T follicular helper cell (primary cell): ENCODE measurements around the gene FIBCD1.

Source experiments
- DNase-seq: peaks from one replicate; pipeline ENCODE4 v3.0.0-alpha.2; 2020; ENCODE audit warnings: low read depth
- total RNA-seq, 2 experiments: gene quantifications; one replicate each; lab custom pipeline; 2026; lab: John Stamatoyannopoulos, UW

Gene FIBCD1, protein sequence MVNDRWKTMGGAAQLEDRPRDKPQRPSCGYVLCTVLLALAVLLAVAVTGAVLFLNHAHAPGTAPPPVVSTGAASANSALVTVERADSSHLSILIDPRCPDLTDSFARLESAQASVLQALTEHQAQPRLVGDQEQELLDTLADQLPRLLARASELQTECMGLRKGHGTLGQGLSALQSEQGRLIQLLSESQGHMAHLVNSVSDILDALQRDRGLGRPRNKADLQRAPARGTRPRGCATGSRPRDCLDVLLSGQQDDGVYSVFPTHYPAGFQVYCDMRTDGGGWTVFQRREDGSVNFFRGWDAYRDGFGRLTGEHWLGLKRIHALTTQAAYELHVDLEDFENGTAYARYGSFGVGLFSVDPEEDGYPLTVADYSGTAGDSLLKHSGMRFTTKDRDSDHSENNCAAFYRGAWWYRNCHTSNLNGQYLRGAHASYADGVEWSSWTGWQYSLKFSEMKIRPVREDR
- 0 reads per million in 2 experiments for total RNA-seq

DNA sequence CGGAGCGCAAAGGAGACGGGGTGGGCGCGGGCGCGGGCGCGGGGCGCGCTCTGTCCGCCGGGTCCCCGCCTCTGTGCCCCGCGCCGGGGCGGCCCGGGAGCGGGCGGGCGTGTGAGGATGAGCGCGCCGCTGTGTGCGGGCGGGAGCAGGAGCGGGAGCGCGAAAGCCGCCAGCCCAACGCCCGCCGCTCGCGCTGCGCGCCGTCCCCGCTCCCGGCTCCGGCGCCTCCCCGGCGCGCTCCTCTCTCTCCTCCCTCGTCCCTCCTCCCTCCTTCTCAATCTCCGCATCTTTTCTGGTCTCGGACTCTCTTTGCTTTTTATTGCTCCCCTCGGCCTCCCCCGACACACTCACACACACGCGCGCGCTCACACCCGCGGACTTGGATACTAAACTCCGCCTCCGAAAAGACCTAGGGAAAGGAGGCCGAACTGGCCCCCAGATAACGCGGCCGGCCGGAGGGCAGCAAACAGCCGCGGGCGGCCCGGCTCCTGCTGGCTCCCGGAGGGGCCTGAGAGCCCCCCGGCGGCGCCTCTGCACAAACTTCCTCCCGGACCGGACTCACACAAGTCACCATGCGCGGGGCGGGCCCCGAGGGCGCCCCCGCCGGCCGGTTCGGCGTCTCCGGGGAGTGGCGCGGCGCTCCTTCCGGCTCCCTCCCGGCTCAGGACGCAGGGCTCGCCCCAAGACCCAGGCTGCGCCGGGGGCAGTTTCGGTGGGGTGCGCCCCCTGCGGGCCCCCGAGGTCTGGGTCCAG, at the start of gene FIBCD1:
Gene FIBCD1 (minus strand): TSS at position 596 of the 753 bp plus-strand sequence. CDS start 640 bp downstream, outside the sequence.
- DNase-seq: no peak

DNA sequence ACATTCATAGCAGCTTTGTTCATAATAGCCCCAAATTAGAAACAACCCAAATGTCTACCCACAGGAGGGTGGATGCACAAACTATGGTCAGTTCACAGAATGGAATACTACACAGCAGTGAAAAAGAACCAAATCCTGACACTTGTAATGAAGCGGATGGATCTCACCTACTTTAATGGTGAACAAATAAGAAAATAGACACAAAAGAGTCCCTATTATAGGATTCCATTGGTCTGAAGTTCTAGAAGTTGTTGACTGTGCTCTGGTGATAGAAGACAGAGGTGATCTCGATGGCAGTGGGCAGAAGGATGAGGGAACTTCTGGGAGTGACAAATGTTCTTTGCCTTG, 49.3 kb upstream of the FIBCD1 start:
- DNase-seq: no peak

DNA sequence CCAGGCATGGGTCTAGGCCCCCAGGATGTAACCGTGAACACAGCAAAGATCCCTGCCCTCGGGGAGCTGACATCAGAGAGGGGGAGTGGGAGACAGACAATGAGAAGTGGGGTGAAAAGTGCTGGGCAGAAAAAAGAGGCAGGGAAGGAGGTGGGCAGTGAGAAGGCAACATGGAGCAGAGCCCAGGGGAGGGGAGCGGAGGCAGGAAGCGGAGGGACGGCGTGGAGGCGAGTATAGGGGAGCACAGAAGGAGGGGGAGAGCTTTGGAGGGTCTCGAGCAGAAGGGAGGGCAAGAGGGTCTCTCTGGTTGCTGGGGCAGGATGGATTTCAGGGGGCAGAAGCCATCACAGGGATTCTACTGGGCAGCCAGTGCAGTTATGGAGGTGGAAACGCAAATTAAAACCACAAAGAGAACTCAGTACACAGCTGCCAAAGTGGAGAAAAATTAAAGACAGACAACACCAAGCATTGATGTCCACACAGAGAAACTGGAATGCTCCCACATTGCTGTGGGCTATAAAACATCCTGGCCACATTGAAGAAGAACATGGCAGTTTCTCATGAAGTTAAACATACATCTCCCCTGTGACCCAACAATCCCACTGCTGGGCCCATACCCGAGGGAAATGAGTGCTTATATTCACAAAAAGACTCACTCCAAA, 48.8 kb upstream of the FIBCD1 start:
- DNase-seq: no peak

DNA sequence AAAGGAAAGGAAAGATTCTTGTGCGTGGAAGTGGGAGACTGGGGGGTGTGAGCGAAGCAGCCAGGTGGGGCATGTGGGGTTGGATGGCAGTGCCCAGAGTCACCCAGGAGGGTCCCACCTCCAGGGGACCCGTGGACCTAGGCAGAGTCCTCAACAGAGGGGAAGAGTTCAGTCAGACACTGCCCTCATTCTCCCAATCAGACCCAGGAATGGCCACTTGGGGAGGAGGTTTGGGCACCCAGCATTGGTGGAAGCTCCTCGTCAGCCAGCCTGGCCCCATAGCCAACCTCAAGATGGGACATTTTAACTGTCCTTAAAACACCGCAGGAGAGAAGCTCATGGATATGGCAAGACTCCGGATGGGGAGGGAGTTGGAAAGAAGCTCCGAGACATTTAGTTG, 48.0 kb upstream of the FIBCD1 start:
- no peak for DNase-seq

DNA sequence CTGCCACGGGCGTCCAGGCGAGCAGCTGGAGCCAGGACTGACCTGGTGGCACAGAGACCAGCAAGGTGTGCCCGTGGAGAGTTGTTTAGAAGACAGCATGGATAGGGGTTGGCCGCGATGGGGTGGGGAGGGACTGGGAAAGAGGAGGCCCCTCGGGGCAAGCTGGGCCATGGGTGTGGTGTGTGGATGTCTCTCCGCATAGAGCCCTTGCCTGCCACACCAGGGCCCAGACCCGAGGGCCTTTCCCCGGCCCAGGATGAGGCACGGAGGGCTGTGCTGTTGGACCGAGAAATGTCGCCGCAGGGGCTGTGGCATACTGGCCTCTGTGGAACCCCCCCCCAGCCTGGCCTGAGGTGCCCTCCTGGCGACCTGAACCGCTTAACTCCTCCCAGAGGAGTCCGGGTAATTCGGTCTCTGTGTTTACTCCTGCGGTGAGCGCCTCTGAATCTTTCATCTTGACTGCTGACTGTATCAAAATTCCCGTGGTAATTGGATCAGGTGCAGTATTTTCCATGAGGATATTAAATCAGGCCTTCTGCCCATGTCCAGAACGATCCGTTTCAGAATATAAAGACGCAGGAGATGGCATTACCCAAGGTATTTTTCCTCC, 47.4 kb upstream of the FIBCD1 start:
- DNase-seq: no peak

DNA sequence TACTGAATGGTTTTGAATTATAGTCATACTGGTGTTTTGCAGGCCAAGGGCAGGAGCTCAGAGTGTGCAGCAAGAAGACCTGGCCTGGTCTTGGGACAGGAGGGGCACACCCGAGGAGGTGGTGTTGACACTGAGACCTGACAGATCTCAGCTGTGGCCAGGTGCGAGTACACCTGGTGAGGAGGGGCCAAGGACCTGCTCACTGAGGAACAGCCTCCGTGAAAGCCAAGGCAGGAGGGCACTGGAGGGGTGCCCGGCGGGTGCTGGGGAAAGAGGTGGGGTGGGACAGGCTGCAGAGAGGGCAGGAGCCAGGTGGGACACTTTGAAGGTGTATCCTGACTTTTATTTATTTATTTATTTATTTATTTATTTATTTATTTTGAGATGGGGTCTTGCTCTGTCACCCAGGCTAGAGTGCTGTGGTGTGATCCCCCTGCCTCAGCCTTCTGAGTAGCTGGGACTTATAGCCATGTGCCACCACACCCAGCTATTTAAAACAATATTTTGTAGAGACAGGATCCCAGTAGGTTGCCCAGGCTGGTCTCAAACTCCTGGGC, 46.6 kb upstream of the FIBCD1 start:
- DNase-seq: no peak

DNA sequence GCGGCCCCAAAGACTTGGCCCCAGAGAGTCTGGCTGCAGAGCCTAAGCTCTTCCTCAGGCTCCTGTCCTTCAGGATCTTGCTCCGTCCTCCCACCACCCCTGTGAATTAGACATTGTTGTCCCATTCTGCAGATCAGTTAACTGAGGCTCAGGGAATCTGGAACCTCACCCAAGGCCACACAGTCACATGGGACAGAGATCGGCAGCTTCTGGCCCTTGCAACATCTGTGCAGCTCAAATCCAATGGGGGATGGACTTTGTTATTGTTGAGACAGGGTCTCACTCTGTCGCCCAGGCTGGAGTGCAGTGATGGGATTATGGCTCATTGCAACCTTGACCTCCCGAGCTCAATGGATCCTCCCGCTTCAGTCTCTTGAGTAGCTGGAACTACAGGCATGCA, 46.0 kb upstream of the FIBCD1 start:
- DNase-seq: no peak

DNA sequence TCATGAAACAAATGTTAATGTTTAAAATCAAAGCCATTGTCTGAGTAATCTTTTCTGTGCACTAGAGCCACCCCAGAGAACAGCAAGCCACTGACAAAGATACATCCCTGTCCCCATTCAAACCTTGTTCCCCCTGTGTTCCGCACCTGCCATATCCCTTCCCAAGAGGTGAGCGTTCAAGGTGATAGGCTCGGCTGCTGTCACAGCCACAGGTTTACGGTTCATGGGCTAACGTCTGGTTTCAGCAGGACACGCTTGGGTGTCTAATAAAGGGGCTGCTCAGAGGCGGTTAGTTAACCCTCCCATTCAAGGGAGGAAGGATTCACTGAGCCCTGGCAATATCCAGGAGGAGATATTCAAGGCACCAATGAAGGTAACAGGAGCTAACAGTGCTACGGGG, 45.5 kb upstream of the FIBCD1 start:
- no peak for DNase-seq

DNA sequence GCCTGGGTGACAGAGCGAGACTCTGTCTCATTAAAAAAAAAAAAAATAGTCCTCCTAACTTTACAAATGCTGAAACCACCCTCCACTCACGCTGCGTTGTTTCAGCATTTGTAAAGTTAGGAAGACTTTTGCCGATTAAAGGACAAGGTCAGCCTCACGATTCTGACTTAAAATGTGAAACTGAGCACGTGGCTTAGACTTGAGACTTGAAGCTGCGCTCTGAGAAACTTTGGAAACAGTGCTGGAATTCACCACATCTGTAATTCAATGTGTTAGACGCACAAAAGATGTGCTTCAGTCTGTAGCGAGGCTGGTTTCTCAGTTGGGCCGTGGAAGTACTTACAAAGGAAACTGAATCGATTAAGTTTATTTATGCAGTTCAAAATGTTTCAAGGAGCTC, 44.9 kb upstream of the FIBCD1 start:
- DNase-seq: no peak

DNA sequence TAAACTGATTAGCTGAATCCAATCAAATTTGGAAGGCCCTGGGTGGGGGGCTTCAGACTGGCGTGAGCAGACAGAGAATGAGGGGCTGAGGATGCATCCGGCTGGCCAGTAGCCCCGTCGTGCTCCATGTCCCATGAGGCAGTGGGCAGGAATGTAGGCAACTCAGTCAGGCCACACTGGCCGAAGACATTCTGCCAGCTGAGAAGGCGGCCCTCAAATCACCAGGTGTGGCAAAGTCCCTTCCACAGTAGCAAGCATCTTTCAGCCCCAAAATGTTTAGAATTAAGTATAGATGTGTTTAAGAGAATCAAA, 44.3 kb upstream of the FIBCD1 start:
- no peak for DNase-seq

DNA sequence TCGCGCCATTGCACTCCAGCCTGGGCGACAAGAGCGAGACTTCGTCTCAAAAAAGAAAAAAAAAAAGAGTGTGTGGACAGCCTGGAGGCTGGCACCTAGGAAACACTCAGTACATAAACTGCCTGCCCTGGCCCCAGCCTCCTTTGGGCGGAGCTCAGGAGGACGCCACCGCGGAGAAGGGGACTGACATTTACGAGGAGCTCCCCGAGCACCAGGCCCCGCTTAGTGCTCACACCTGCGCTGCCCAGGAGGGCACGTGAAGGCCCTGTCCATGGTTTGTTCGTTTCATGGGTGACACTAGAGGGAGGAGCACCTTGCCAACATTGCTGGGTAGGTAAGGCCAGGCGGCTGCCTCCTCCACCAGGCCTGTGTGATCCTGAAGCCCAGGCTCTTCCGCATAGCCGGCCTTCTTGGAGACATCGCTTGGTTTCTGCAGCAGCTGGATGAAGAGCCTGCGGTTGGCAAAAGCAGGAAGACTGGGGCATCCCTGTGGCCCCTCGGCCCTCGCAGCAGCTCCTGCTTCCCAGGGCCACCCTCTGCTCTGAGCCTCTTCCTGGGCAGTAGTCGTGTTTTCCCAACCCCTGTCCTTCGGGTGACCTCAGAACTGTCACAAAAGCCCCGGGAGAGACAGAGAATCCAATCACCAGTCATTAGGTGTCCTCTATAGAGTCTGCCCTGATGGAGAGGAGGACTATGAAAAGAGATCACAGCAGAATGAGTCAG, 43.8 kb upstream of the FIBCD1 start:
- DNase-seq: no peak

DNA sequence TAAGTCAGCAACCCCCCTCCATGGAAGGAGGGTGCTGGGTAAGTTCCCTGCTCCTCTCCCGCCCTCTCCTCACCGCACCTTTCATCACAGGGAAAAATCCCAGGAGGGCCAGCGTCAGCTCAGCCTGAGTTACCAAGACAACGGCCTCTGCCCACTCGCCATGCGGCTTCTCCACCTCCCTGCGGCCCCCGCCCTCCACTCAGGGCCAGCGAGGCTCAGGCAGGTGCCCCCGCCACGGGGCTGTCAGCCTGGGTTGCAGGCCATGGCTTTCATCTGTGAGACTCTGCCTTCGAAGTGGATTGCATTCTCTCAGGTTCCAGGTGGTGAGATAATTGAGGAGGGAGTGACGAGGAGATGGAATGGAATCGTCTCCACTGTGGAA, 42.7 kb upstream of the FIBCD1 start:
- DNase-seq: no peak

DNA sequence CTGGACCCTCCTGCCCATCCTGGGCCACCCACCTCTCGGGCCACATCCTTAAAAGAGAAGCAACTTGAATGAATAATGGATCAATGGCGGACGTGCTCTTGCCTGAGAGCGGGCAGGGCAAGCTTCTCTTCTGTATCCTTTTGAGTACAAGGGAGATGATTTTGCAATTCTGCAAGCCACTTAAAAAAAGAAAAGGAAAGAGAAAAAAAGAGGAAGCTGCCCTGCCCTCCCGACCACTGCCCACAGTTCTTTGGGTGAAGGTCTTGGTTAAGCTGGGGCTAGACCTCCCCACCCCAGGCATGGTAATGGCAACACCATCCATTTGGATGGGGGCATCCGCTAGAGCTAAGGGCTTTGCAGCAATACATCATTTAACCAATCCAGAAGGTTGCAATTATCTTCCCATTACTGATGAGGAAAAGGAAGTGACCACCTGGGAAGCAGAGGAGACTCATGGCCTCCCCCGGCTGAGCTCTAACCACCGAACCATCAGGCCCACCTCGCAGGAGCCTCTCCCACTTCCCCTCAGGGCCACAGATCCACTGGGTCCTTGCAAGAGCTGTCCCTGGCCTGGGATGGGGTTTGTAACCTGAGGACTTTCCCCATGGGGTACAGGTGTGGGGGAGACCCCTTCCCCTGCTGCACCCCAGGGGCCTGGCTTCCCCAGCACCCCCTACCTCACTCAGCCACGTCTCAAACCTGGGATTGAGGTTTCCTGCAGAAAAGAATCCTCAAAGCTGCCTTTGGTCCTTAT, 42.1 kb upstream of the FIBCD1 start:
- no peak for DNase-seq

DNA sequence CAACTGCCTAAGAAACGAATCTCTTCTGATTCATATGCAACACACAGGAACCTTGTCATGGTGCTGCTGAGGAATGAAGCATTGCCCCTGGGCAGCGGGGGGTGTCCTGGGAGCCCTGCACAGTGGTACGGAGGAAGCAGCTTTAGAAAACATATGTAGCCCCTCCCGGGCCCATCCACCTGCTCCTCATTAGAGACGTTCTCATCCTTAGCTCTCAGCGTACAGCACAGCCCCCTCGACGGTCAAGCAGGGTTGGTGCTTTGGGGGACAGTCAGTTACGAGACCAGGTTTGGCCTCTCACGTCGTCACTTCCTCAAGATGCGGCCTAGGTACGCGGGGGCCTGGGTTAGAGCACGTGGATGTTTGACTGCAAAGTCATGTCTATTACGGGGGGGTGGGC, 41.5 kb upstream of the FIBCD1 start:
- no peak for DNase-seq

DNA sequence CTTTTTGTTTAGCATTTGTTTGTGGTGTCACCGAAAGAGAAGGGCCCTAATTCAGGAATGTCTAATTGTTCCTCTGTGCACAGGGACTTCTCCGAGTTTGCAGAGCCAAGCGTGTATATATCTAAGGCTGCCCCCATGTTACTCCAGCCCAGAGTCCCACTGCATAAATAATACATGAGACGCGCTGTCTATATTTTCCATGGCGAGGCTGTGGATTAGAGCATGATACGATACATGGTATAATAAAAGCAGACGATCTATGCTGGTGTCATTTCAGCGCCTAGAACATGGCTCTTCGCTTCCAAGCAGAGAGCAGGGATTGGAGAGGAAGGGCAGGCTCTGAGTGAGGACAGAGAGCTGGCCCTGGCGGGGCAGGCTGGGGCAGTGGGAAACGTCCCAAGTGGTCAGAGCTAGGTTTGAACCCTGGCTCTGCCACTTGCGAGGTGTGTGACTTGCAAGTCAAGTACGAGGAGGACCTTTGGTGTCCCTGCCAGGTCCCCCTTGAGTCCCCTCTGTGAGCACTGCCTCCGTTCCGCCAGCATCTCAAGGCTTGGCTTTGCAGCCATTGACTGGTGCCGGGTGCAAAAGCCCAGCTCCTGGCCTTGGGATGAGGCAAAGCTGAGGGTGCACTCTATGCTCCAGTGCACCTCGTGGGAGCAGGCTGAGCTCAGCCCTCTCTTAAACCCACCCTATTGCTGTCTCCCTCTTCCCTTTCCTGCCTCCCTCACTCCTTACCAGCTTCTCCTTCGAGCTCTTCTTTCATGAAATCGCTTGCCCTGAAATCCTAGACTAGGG, 40.7 kb upstream of the FIBCD1 start:
- DNase-seq: no peak

DNA sequence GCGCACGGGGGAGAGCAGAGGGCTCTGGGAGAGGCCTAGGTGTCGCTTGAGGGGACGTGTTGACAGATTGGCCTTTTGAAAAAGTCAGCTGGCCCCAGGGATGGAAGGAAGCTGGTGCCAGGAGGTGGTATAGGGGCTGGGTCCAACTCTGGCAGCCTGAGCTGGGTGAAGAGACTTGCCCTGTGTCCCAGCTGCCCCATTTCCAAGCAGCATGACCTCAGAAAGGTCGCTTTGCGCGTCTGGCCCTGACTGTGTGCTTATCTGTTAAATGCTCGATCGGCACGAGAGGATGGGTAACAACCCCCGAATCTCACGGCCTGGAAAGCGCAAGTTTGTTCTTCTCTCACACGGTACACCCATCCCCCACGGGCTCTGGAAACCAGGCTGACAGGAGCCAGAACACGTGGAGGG, 38.8 kb upstream of the FIBCD1 start:
- no peak for DNase-seq

DNA sequence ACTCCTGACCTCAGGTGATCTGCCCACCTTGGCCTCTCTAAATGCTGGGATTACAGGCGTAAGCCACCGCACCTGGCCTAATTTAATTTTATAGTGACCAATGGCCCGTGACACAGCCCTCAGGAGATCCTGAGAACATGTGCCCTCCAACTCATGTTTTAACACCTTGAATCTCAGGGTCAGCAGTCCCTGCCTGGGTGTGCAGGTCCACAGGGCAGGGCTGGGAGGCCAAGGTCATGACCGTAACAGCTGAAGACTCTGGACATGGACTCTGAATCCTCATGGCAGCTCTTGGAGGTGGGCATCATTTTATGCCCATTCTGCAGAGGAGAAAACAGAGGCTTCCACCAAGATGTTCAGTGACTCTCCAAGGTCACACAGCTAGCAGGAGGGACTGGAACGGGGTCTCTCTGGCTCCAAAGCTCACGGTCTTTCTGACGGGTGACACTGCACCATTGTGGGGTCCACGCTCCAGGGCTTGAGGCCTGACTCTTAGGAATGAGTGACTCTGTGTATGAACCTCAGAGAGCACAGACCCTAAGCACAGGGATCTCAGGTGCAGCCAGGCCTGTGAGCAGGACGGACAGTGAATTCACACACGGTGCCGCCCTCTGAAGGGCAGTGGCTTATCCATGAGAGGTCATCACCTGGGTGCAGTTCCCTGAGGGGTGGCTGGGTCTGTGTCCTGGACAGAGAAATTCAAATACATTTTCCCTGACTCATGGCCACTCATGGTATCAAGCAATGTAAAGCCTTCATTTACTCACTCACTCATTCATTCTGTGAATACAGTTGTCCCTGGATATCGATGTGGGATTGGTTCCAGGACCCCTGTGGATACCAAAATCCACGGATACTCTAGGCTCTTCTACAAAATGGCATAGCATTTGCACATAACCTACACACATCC, 37.1 kb upstream of the FIBCD1 start:
- no peak for DNase-seq

DNA sequence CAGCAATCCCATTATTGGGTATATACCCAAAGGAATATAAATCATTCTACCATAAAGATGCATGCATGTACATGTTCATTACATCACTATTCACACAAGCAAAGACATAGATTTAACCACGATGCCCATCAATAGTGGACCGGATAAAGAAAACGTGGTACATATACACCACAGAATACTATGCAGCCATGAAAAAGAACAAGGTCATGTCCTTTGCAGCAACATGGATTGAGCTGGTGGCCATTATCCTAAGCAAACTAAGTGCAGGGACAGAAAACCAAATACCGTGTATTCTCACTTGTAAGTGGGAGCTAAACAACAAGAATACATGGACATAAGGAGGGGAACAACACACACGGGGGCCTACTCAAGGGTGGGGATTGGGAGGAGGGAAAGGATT, 36.1 kb upstream of the FIBCD1 start:
- DNase-seq: no peak

DNA sequence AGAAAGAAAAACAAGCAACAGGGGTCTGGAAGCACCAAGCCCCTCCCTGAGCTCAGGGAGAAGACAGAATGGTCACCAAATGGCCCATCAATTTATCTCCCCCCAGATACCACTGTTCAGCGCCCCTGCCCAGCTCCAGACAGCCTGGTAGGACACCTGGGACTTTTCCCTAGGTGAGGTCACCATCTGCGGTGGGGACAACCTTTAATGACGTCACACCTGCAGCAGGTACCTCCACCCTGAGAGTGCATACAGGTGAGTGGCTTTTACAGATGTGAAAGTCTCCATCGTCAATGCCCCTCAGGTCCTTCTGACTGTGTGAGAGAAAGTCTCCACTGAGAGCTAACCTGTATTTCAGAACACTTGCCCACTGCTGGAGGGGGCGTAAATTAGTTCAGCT, 35.6 kb upstream of the FIBCD1 start:
- no peak for DNase-seq
